K562 (cell line): ENCODE data around the gene ARL13B.

Experiments used
- TF ChIP-seq, protein P1 (sequence below): sonication (generic); formaldehyde crosslinking; IDR thresholded peaks from 2 replicates; pipeline ENCODE4 v1.8.1; 2023; ENCODE audit warnings: mild to moderate bottlenecking, missing genetic modification reagents
- TF ChIP-seq, protein P2 (sequence below): fragments of 450-650 bp; formaldehyde crosslinking; IDR thresholded peaks from 2 replicates; pipeline ENCODE4 v1.4.0; 2022; ENCODE audit warnings: missing genetic modification characterization
- TF ChIP-seq, protein P3 (sequence below): sonication (generic); formaldehyde crosslinking; IDR thresholded peaks from 2 replicates; pipeline ENCODE4 v1.9.0; 2022; ENCODE audit warnings: mild to moderate bottlenecking, missing genetic modification reagents

DNA sequence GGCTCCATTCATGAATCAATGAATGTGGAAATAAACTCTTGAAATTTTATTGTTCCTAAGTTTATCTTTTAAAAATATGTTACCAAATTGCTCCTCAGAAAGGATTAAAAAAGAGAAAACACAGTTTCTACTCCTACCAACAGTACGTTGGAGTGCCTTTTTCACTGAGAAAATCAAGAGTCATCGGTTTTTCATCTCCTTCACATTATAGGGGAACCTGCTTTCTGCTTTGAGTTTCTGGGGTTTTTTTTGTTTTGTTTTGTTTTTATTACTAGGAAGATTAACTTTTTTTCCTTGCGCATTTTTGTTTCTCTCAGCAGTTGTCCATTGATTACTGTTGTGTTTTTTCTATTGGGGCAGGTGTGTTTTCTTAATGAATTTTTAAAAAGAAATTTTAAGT is 3.5 kb downstream of the ARL13B start:
- TF ChIP-seq, protein P1, sequence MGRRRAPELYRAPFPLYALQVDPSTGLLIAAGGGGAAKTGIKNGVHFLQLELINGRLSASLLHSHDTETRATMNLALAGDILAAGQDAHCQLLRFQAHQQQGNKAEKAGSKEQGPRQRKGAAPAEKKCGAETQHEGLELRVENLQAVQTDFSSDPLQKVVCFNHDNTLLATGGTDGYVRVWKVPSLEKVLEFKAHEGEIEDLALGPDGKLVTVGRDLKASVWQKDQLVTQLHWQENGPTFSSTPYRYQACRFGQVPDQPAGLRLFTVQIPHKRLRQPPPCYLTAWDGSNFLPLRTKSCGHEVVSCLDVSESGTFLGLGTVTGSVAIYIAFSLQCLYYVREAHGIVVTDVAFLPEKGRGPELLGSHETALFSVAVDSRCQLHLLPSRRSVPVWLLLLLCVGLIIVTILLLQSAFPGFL, result no peak
- TF ChIP-seq, protein P2, sequence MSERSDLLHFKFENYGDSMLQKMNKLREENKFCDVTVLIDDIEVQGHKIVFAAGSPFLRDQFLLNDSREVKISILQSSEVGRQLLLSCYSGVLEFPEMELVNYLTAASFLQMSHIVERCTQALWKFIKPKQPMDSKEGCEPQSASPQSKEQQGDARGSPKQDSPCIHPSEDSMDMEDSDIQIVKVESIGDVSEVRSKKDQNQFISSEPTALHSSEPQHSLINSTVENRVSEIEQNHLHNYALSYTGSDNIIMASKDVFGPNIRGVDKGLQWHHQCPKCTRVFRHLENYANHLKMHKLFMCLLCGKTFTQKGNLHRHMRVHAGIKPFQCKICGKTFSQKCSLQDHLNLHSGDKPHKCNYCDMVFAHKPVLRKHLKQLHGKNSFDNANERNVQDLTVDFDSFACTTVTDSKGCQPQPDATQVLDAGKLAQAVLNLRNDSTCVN (CRISPR knock-in tag), result no peak
- TF ChIP-seq, protein P3, sequence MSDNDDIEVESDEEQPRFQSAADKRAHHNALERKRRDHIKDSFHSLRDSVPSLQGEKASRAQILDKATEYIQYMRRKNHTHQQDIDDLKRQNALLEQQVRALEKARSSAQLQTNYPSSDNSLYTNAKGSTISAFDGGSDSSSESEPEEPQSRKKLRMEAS, result no peak
